OCI-LY3 (cell line): ENCODE measurements around the gene NOS2.
"Not testable (repeated sequence)": the region's sequence is repeated elsewhere in the genome, so short reads cannot be mapped to it uniquely, and the experiment has no call there.

Source experiments
- H2AFZ ChIP-seq: fragments of 200-600, 300-600 bp; shearing (Covaris generic); 2 replicates; pipeline ENCODE4 v1.6.0; 2014; ENCODE audit warnings: antibody characterized with exemption, low read depth, low read length
- H3K27ac ChIP-seq: fragments of 200-600, 300-600 bp; sonication (generic); 2 replicates; pipeline ENCODE4 v1.5.1; 2014; ENCODE audit warnings: mild to moderate bottlenecking, low read length, moderate library complexity, mixed read lengths
- H3K27me3 ChIP-seq: fragments of 200-600, 300-600 bp; sonication (generic); 2 replicates; pipeline ENCODE4 v1.6.1; 2014; ENCODE audit warnings: low read depth, low read length, mixed read lengths
- H3K36me3 ChIP-seq: fragments of 200-600, 300-600 bp; sonication (generic); replicated peaks from 2 replicates; pipeline ENCODE3; 2014; ENCODE audit warnings: low read depth, low read length, mixed read lengths
- H3K4me1 ChIP-seq: fragments of 300-600, 200-600 bp; sonication (generic); 2 replicates; pipeline ENCODE4 v1.6.1; 2014; ENCODE audit warnings: low read length, mixed read lengths
- H3K4me2 ChIP-seq: fragments of 200-600, 300-600 bp; sonication (generic); 2 replicates; pipeline ENCODE4 v1.6.1; 2014; ENCODE audit warnings: low read length, mixed read lengths
- H3K4me3 ChIP-seq: fragments of 300-600, 200-600 bp; sonication (generic); 2 replicates; pipeline ENCODE4 v1.5.1; 2014; ENCODE audit warnings: antibody characterized with exemption, mild to moderate bottlenecking, low read length, moderate library complexity
- H3K79me2 ChIP-seq: fragments of 300-600, 200-600 bp; shearing (Covaris generic); 2 replicates; pipeline ENCODE4 v1.6.1; 2014; ENCODE audit warnings: mild to moderate bottlenecking, low read length, mixed read lengths
- H3K9ac ChIP-seq: fragments of 300-600, 200-600 bp; shearing (Covaris generic); 2 replicates; pipeline ENCODE4 v1.6.0; 2014; ENCODE audit warnings: mild to moderate bottlenecking, low read length, moderate library complexity
- H3K9me3 ChIP-seq: fragments of 200-600, 300-600 bp; shearing (Covaris generic); 2 replicates; pipeline ENCODE4 v1.6.1; 2014; ENCODE audit warnings: low read length, mixed read lengths; ENCODE audit not compliant: insufficient read depth
- H4K20me1 ChIP-seq: fragments of 200-600, 300-600 bp; sonication (generic); 2 replicates; pipeline ENCODE4 v1.6.1; 2016; ENCODE audit warnings: low read length, mixed read lengths; ENCODE audit not compliant: insufficient read depth
- CTCF ChIP-seq: fragments of 200-600, 300-600 bp; sonication (generic); IDR thresholded peaks from 2 replicates; pipeline ENCODE4 v1.5.1; 2014; ENCODE audit warnings: antibody characterized with exemption, low read length, low read depth
- EZH2phosphoT487 ChIP-seq: fragments of 200-600 bp; shearing (Covaris generic); IDR thresholded peaks from 2 replicates; pipeline ENCODE4 v1.6.1; 2018; ENCODE audit warnings: antibody characterized with exemption, mixed run types, low read depth

The NOS2 gene

GRCh38 chr17:27846042-27846655, 45.8 kb upstream of the NOS2 start:
- no peak for TF ChIP-seq EZH2phosphoT487
- TF ChIP-seq CTCF: no peak
- peaks cover 15% of the 10 kb centered on the region; the same call in 1 of the 2 replicates for H3K27me3 ChIP-seq
- H3K9me3 ChIP-seq: no peaks in the 10 kb centered on the region
- no peaks in the 10 kb centered on the region for H3K36me3 ChIP-seq
- H3K4me2 ChIP-seq: no peak overlapping the region
- no peaks in the 10 kb centered on the region for H3K4me1 ChIP-seq
- H3K27ac ChIP-seq: no peak overlapping the region
- no peak overlapping the region for H2AFZ ChIP-seq
- no peaks in the 10 kb centered on the region for H4K20me1 ChIP-seq
- H3K9ac ChIP-seq: no peak overlapping the region
- H3K79me2 ChIP-seq: no peaks in the 10 kb centered on the region
- no peak overlapping the region for H3K4me3 ChIP-seq

GRCh38 chr17:27845264-27846041, 45.1 kb upstream of the NOS2 start:
- Histone ChIP-seq H3K4me3 (no peak overlapping the region), H3K4me2 (no peak overlapping the region), H3K9me3 (no peaks in the 10 kb centered on the region), H3K79me2 (no peaks in the 10 kb centered on the region), H3K27me3 (peaks cover 15% of the 10 kb centered on the region; the same call in 1 of the 2 replicates), H3K9ac (no peak overlapping the region), H3K36me3 (no peaks in the 10 kb centered on the region), H3K4me1 (no peaks in the 10 kb centered on the region), H4K20me1 (no peaks in the 10 kb centered on the region), H2AFZ (no peak overlapping the region), H3K27ac (no peak overlapping the region)
- no peak for TF ChIP-seq CTCF
- TF ChIP-seq EZH2phosphoT487: no peak

- Histone ChIP-seq H3K9ac (no peak overlapping the region), H3K4me3 (no peak overlapping the region)
These were observed 40.4 kb upstream of the NOS2 start for GRCh38 chr17:27840688-27841087.

GRCh38 chr17:27840406-27840678, 40.0 kb upstream of the NOS2 start:
- not testable (repeated sequence) for H2AFZ ChIP-seq, H3K9me3 ChIP-seq, H3K27ac ChIP-seq, H3K36me3 ChIP-seq, H3K79me2 ChIP-seq, H3K9ac ChIP-seq, H3K27me3 ChIP-seq, H3K4me3 ChIP-seq, H4K20me1 ChIP-seq, H3K4me2 ChIP-seq
- H3K4me1 ChIP-seq: peaks cover 11% of the 10 kb centered on the region

More at GRCh38 chr17:27840688-27841087, 40.4 kb upstream of the NOS2 start:
- Histone ChIP-seq H3K9me3 (no peaks in the 10 kb centered on the region), H3K27ac (no peak overlapping the region), H3K79me2 (no peaks in the 10 kb centered on the region), H3K27me3 (no peaks in the 10 kb centered on the region), H4K20me1 (no peaks in the 10 kb centered on the region), H3K4me2 (no peak overlapping the region), H2AFZ (no peak overlapping the region), H3K4me1 (peaks cover 11% of the 10 kb centered on the region), H3K36me3 (no peaks in the 10 kb centered on the region)
- no peak for TF ChIP-seq EZH2phosphoT487
- no peak for TF ChIP-seq CTCF

- H3K9me3 ChIP-seq, H3K27ac ChIP-seq, H3K4me2 ChIP-seq, H3K9ac ChIP-seq, H4K20me1 ChIP-seq, H3K79me2 ChIP-seq, H3K27me3 ChIP-seq, H2AFZ ChIP-seq, H3K36me3 ChIP-seq, H3K4me3 ChIP-seq: not testable (repeated sequence)
- H3K4me1 ChIP-seq: peaks cover 11% of the 10 kb centered on the region
These were observed 39.5 kb upstream of the NOS2 start for GRCh38 chr17:27839571-27840405.

- H3K27me3 ChIP-seq, H3K4me2 ChIP-seq, H3K27ac ChIP-seq, H2AFZ ChIP-seq, H3K36me3 ChIP-seq, H3K79me2 ChIP-seq, H4K20me1 ChIP-seq, H3K4me3 ChIP-seq, H3K9me3 ChIP-seq, H3K9ac ChIP-seq: not testable (repeated sequence)
- H3K4me1 ChIP-seq: peaks cover 11% of the 10 kb centered on the region
These were observed 38.3 kb upstream of the NOS2 start for GRCh38 chr17:27838607-27839006.

GRCh38 chr17:27837769-27838168, 37.4 kb upstream of the NOS2 start:
- not testable (repeated sequence) for H3K27ac ChIP-seq

More at GRCh38 chr17:27837769-27838168, 37.4 kb upstream of the NOS2 start:
- peaks cover 11% of the 10 kb centered on the region for H3K4me1 ChIP-seq
- H3K36me3 ChIP-seq, H2AFZ ChIP-seq, H3K9me3 ChIP-seq, H4K20me1 ChIP-seq, H3K4me3 ChIP-seq, H3K9ac ChIP-seq, H3K4me2 ChIP-seq, H3K27me3 ChIP-seq, H3K79me2 ChIP-seq: not testable (repeated sequence)
